Activated CD4-positive, alpha-beta T cell treated with anti-CD3 and anti-CD28 coated beads, Interleukin-2, amount 50 U/mL, for 48 hours (primary cell): ENCODE measurements around the gene GALNT8.
"Not testable (repeated sequence)": the region's sequence is repeated elsewhere in the genome, so short reads cannot be mapped to it uniquely, and the experiment has no call there.

Experiments
- DNase-seq, 2 experiments: peaks; one replicate each; pipeline ENCODE4 v3.0.0-alpha.2; 2020

Gene GALNT8, protein sequence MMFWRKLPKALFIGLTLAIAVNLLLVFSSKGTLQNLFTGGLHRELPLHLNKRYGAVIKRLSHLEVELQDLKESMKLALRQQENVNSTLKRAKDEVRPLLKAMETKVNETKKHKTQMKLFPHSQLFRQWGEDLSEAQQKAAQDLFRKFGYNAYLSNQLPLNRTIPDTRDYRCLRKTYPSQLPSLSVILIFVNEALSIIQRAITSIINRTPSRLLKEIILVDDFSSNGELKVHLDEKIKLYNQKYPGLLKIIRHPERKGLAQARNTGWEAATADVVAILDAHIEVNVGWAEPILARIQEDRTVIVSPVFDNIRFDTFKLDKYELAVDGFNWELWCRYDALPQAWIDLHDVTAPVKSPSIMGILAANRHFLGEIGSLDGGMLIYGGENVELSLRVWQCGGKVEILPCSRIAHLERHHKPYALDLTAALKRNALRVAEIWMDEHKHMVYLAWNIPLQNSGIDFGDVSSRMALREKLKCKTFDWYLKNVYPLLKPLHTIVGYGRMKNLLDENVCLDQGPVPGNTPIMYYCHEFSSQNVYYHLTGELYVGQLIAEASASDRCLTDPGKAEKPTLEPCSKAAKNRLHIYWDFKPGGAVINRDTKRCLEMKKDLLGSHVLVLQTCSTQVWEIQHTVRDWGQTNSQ

DNA sequence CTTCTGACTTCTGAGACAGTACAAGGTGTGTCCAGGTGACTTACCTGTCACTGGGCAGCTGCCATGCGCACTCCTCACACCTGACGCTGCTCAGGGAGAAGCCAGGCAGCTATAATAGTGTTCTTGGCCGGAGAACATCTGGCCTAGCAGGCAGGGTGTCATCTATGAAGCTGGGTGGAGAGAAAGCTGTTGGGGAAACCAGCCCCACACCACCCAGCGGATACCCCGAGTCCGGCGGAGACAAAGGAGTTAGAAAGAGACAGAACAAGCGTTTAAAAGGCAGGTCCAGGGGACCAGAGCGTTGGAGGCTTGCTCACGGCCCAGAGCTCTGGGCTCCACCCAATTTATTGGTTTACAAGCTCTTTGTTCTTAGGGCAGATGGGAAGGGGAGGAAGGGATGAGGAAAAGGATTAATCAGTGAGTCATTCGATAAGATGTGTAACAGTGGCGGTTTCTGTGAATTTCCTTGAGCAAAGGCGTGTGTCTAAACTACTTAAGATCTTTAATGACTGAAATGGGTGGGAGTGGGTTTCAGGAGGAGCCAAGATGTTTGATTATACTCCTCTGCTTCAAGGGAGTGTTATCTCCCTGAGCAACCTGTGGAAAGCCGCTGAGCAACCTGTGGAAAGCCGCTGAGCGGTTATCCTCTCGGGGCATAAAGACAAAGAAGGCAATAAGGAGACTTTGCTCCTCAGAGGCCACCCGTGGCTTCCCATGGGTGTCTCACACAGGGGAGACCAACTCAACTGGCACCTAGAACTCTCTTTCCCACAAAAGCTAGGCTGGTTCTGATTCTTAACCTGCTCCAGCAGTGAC, at the start of gene GALNT8:
TSS of gene GALNT8 (plus strand) at position 580 of the 816 bp plus-strand sequence. CDS start 278 bp downstream, outside the sequence.
- DNase-seq = no peak

DNA sequence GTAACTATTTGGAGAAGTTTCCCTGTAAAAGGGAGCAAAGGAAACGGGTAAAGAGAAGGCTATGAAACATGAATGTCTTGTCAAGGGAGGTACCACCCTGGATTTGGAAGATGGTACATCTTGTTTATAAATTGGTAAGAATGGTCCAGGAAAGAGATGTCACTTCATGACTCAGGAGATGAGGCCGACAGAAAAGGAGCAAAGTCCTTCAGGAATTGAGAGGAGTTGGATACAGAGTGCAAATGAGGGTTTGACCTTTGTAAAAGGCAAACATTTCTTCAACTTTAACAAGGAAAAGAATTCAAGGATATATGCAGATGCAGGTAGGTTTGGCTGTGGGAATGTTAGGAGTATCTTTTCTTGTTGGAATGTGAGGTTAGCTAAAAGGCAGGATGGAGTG, 40.5 kb upstream of the GALNT8 start:
- DNase-seq = no peak

DNA sequence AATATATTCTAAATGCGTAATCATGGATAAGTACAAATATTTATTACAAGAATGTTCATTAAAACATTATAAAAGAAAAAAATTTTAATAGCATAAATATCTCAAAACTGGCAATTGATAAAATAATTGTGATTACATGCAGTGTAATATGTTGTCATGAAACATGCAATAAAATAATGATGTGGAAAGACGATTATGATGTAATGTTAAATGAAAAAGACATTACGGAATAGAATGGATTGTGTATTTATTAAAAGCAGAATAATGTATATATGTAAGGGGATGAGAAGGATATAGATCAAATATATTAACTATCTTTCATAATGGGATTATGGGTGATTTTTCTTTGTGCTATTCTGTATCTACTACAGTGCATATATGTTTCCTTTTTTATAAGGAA, 38.5 kb upstream of the GALNT8 start:
- DNase-seq = no peak

DNA sequence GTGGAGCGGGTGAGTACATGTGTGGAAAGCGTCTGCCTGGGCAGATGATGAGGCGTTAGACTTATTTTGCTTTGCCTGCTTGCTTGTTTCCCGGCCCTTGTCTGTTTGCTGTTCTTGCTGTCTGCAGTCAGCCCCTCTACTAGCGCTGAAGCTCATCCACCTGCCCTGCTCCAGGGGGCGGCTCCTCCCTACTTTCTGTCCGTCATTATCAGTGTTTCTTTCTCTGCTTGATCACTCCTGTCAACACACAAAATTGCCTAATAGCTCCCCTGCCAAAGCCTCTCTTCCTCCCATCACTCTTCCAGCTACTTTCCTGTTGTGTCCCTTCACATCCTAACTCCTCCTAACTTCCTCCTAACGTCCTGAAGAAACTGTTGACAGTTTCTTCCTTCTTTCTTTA, 34.9 kb upstream of the GALNT8 start:
- DNase-seq = no peak

DNA sequence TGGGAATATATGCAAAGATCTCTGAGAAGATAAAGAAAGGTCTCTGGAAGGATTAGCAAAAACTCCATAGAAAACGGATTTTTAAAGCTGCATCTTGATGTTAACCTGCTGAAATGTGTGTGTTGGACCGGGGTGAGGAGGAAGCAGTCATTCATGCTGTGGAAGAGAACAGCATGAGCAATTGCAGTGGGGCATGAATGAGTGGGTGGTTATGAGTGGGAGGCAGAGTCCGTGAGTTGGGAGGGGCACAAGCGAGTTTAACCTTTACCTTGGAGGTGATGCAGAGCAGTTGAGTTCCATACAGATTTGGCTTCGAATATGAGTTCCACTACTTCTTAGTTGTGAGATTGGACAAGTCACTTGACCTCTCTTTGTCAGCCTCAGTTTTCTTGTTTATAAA, 29.4 kb upstream of the GALNT8 start:
- DNase-seq = no peak

DNA sequence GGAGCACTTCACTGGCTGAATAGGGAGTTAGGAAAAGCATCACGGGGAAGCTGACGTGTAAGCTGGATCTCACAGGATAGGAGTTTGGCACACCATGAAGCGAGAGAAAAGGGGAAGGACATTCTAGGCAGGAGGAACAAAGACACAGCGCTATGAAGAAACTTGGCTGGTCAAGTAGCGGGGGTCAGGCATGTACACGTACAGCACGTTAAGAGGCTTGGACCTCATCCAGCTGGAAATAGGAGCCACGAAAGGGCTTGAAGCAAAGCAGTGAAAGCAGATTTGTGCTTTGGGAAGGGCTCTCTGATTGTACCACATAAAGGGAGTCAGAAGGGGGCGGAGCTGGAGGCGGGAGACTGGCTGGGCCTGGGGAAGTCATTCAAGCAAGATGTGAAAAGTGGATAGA, 19.6 kb upstream of the GALNT8 start:
- DNase-seq = no peak

DNA sequence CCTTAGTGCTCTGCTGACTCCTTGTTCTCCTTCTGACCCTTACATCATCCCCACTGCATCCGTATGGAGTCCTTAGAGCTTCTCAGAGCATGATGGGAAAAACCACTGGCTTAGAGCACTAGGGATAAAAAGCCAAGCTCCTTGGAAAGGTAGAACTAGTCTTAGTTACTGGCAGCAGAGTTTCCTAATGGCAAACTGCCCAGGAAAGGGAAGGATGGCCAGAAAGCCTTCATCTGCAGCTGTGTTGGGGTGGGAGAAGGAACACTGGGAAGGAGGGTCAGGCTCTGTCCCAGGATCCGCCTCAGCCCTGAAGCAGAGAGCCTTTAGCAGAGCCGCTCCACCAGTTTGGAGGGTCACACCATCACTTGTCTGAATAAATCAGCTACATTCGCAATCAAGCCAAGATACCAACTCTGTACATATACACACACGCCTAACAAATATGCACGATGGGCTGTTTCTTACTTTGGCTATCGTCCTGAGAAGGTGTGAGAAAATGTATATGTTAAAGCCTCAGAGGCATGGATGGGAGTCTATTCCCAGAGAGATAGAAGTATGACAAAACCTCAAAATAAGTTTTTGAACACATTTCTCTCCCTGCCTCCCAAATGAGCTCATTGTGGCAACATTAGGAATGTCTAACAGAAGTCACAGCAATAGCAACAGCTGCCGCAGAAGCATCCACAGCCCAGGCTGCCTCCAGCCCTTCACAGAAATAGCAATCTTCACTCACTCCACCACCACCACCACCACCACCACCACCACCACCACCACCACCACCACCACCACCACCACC, 18.6 kb upstream of the GALNT8 start:
- no peak for DNase-seq

DNA sequence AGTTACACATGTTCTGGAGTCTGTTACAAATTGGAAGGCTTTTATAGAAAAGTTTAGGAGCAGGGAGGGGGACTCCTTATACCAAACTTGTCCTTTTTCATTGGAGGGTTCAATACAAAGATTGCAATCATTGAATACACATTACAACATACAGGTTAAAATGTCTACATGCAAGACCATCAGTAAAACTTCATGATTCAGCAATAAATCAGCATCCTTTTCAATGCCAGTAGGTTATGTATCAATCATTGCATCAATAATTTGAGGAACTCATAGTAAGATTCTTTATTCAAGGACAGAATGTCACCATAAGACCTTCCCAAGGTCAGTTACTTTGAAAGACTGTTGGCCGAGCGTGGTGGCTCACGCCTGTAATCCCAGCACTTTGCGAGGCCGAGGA, 16.5 kb upstream of the GALNT8 start:
- DNase-seq = no peak

DNA sequence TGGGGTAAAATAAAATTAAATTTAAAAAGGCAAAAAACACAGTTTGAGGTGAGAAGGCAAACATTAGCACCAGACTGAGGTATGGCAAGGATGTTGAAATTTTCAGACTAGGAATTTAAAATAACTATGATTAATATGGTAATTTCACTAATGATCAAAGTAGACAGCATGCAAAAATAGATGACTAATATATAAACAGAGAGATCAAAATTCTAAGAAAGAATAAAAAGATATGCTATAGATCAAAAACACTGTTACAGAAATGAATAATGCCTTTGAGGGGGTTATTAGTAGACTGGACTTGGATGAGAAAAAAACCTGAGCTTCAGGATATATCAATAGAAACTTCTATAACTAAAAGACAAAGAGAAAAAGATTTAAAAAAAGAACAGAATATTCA, 14.4 kb upstream of the GALNT8 start:
- no peak for DNase-seq

DNA sequence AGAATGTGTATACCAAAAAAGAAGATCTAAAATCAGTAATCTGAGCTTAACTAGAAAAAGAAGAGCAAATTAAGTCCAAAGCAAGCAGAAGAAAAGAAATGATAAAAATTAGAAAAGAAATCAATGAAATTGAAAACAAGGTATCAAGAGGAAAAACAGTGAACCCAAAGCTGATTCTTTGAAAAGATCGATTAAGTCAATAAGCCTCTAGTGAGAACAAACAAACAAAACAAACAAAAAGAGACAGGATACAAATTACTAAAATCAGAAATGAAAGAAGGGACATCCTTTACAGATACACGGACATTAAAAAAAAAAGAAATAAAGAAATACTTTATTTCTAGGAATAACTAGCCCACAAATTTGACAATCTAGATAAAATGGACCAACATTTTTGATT, 12.9 kb upstream of the GALNT8 start:
- no peak for DNase-seq

DNA sequence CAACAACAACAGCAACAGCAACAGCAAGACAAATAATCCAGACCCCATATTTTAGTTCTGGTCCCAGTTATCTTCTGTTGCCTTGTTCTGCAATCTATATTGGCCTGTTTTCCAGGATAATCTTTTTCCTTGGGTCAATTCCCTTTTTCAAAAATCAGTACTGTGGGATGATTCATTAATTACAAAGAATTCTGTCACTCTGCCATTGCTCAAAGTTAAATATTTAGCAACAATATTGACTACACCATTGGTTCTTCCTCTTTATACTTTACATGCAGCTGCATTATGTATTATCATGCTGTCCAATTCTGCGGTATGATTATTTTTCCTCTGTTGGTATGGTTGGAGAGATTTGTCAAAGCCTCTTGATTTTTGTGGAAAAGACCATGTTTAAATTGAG, 10.1 kb upstream of the GALNT8 start:
- no peak for DNase-seq

DNA sequence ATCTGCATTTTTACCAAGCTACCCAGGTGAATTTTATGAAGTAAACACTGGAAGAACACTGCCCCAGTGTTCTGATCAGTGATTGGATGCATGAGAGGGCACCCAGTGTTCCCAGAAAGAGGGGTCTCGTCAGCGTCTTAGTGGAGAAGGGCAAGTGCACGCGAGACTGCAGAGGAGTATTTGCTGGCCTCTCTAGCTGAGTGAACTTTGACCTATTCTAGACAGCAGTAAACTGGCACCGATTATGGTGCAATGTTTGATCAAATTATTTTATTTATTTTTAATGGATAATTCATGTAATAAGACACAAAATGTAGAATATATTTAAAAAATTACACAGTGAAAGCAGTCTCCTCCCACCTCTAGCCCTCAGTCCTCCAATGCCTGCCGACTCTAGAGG, 5.3 kb upstream of the GALNT8 start:
- no peak for DNase-seq

DNA sequence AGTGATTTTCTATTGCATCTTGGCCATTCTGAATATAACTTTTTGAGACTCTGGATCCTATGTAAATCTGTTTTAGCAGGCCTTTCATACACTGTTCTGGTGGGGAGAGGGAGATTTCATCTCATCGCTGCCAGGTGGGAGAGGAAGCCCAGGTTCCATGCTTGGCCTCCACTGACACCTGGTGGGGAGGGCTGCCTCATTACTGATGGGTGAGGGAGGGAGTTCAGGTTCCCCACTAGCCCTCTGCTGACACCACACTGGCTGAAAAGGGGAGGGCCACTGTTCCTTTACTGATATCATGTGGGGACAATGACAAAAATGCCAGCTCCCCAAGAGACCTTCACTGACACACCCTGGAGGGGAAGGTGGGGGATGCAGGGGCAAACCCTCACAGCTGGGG, 2.4 kb upstream of the GALNT8 start:
- DNase-seq = no peak

DNA sequence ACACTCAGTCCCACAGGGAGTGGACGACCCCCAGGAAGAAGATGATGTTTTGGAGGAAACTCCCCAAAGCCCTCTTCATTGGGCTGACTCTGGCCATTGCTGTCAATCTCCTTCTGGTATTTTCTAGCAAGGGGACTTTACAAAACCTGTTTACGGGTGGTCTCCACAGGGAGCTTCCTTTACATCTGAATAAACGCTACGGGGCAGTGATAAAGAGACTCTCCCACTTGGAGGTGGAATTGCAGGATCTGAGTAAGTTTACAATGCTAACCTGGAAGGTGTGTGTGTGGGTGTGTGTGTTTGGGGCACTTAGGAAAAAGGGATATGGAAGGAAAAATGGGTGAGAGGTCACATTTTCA, 416 bp downstream of the GALNT8 start:
- DNase-seq = no peak

DNA sequence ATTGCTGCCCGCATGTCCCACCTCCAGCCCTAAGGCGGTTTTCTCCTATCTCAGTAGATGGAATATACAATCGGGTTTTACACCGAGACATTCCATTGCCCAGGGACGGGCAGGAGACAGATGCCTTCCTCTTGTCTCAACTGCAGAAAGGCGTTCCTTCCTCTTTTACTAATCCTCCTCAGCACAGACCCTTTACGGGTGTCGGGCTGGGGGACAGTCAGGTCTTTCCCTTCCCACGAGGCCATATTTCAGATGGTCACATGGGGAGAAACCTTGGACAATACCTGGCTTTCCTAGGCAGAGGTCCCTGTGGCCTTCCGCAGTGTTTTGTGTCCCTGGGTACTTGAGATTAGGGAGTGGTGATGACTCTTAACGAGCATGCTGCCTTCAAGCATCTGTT, 1.4 kb downstream of the GALNT8 start:
- not testable (repeated sequence) for DNase-seq

DNA sequence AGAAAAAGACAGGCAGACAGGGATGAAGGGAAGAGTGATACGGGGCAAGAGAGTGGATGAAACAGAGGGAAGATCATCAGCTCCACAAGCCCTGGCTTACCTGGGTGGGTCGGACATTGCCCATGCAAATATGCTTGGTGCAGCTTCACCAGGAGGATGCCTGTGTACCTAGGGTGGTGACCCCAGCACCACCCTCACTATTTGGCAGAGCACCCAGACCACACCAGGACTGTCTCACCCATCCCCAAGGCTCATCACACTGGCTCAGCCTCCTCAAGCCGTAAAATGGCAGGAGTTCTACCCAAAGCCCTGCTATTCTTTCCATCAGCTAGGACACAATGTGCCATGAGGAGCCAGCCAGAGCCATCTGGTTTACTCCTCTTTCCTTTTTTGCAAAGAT, 3.0 kb downstream of the GALNT8 start:
- DNase-seq = no peak

DNA sequence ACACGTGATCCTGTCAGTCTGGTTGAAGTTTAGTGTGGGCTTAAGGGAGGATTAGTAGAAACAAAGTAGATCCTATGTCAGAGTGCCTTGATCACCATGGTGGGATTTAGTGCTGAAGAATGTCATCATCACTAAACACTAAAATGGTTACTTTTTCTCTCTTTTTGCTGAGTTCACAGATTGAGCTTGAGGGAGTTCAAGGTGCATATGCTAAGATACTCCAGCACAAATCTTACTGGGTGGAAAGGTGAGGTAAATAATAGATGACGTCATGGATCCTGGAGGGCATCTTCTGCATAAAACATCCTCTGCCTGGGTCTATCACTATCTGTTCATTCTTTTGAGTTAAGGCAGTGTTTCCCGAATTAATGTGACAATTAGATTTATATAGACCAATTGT, 4.9 kb downstream of the GALNT8 start:
- no peak for DNase-seq

DNA sequence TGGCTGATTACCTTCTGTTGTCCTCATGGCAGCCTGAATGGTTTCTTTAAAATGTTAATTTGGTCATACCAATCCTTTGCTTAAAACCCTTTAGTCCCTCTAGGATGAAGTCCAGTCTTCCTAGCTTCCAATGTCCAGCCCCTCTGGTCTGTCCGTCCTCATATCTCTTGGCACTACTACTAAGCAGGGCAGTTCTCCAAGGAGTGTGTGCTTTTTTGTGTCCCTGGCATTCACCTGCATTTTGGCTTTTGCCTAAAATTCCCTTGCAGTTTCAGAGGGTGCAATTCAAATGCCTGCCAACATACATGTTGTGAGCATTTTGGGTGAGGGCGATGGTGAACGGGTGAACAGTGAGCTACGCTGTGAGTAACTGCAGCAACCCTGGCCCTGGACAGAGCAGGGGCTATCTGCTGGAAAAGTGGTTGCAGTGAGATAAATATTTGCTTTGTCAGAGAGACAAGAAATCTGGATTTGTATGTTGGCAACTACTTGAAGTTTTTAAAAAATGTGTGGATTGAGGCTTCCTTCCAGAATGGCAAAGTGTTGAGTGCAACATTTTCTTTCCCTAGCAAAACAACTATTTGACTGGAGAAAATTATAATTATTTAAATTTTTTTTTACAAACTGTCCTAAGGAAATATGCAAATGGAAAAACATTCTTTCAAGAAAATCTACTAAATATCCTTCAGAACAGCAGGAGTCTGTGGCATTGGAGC, 14.6 kb downstream of the GALNT8 start:
- DNase-seq = no peak

DNA sequence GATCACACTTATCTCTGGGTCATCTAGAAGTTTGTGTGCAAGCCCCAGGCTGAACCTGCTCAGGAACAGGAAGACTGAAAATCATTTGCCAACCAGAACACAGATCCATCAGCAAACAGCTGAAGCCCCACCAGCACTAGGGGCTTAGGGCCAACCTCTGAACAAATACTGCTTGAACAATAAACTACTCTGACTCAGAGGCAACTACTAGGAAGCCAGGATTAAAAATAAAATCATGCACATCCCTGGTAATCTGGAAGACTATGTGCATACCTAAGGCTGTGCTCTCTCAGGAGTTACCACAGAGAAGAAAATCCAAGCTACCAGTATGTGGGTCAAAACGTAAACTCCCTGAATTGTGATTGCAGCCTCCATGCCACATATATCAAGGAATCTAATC, 15.9 kb downstream of the GALNT8 start:
- no peak for DNase-seq

DNA sequence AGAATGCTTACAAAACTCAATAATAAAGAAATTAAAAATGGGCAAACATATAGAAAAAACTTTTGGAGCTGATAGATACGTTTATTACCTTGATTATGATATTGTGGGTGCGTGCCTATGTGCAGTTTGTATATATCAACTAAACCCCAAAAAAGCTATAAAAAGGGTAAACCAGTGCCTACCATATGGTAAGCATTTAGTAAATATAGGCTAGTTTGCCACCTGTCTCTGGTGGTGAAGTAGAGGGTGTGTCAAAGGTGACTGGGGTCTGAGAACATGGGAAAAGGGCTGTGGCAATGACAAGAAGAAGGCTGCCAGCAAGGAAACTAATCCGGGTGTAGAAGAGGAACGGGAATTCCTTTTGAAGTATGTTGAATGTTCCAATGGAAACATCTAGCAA, 18.3 kb downstream of the GALNT8 start:
- DNase-seq = no peak

DNA sequence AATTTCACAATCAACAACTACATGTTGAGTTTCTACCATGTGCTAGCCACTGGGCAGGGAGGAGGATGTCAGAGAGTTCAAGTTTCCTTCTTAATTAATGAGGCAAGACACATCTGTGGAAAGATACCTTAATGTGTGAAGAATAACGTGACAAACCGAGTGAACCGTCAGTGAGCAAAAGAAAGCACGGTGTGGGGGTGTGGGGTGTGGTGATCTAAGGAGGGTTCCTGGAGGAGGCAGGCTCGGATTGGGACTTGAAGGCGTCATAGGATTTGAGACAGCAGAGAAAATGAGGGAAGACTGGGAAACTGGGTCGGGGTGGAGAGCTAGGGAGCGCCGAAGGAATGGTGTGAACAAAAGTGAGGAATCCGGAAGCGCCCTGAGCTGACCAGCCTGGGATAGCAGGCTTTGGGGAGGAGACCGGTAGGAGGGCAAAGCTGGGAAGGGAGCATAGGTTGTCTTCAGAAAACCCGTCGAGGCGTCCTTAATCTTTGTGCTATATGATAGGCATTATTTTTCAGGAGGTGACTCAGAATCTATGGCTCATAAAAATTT, 22.3 kb downstream of the GALNT8 start:
- DNase-seq = no peak

DNA sequence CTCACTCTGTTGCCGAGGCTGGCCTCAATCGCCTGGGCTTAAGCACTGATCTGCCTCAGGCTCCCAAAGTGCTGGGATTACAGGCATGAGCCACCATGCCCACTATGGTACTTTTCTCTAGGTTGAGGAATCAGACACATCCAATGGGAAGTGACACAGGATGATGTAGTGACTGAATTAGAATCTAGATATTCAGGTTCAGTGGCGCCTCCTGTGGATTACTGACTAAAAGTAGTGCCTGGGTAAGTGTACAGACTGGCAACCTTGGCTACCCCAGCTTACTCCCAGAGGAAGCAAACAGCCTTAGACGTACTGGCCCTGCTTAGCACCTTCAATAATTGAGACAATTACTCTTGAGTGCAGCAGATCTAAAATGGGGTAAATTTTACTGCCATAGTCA, 22.8 kb downstream of the GALNT8 start:
- DNase-seq = no peak
